K562 (cell line): ENCODE measurements around the gene HEMK1.

Experiments
- CREB1 ChIP-seq, 2 experiments: sonication (generic) in 1 of 2; formaldehyde crosslinking in 1 of 2; IDR thresholded peaks; 2 replicates each; pipeline versions ENCODE4 v1.6.1 to v1.8.0; 2012 to 2022; ENCODE audit warnings: inconsistent platforms in 1 of 2, mild to moderate bottlenecking in 1 of 2, missing genetic modification reagents in 1 of 2, moderate library complexity in 1 of 2
- EP300 ChIP-seq: IDR thresholded peaks from 2 replicates; pipeline ENCODE4 v1.6.1; 2012; ENCODE audit warnings: low read length, improper control_type of control experiment
- ESRRA ChIP-seq: fragments of 450-650 bp; IDR thresholded peaks from 2 replicates; pipeline ENCODE4 v1.6.1; 2014; ENCODE audit warnings: low read depth, mild to moderate bottlenecking, moderate library complexity, borderline replicate concordance
- KLF6 ChIP-seq: fragments of 250-450 bp; sonication (Bioruptor Pico); IDR thresholded peaks from 2 replicates; pipeline ENCODE4 v1.4.0; 2020; ENCODE audit warnings: mild to moderate bottlenecking, moderate library complexity, borderline replicate concordance
- PCBP2 ChIP-seq: fragments of 200-400 bp; formaldehyde crosslinking; IDR thresholded peaks from 2 replicates; pipeline ENCODE4 v1.6.1; 2018; ENCODE audit warnings: low read length, low read depth, mild to moderate bottlenecking, moderate library complexity; ENCODE audit not compliant: poor library complexity, severe bottlenecking
- POLR2A ChIP-seq: fragments of 450-650 bp; conservative IDR thresholded peaks from 2 replicates; pipeline ENCODE4 v1.6.1; 2016
- POLR2AphosphoS2 ChIP-seq: IDR thresholded peaks from 2 replicates; pipeline ENCODE4 v1.6.1; 2012; ENCODE audit warnings: low read length, improper control_type of control experiment
- RFX1 ChIP-seq: fragments of 450-650 bp; IDR thresholded peaks from 2 replicates; pipeline ENCODE4 v1.6.1; 2016; ENCODE audit warnings: mild to moderate bottlenecking, moderate library complexity
- RFX5 ChIP-seq: IDR thresholded peaks from 2 replicates; pipeline ENCODE4 v1.6.1; 2011; ENCODE audit warnings: low read depth, mild to moderate bottlenecking, improper control_type of control experiment, low read length
- TCF7L2 ChIP-seq: fragments of 150-350 bp; IDR thresholded peaks from 2 replicates; pipeline ENCODE4 v1.6.1; 2016; ENCODE audit warnings: low read depth, mild to moderate bottlenecking, low read length, moderate library complexity
- THAP7 ChIP-seq: fragments of 250-450 bp; sonication (Bioruptor Pico); IDR thresholded peaks from 2 replicates; pipeline ENCODE4 v1.5.0; 2021
- USF2 ChIP-seq: sonication (generic); formaldehyde crosslinking; IDR thresholded peaks from 2 replicates; pipeline ENCODE4 v1.5.0; 2020; ENCODE audit warnings: missing genetic modification reagents
- YY1 ChIP-seq, 3 experiments: IDR thresholded peaks; 2 replicates each; pipeline ENCODE4 v1.6.1; 2011; ENCODE audit warnings: low read length in 2 of 3, mild to moderate bottlenecking in 2 of 3, moderate library complexity in 2 of 3, borderline replicate concordance in 1 of 3, control low read depth in 1 of 3, low read depth in 1 of 3; ENCODE audit not compliant: insufficient read depth in 3 of 3, insufficient replicate concordance in 2 of 3, control insufficient read depth in 1 of 3, insufficient read length in 1 of 3; ENCODE audit errors: extremely low read depth in 1 of 3
- ZBTB33 ChIP-seq: sonication (generic); formaldehyde crosslinking; IDR thresholded peaks from 2 replicates; pipeline ENCODE4 v1.8.1; 2023; ENCODE audit warnings: mild to moderate bottlenecking, missing genetic modification reagents

GRCh38 chr3:50639055-50639494, 69.8 kb downstream of the HEMK1 start:
- TF ChIP-seq THAP7 (CRISPR knock-in tag) = no peak
- TF ChIP-seq EP300 = no peak
- TF ChIP-seq PCBP2 = no peak
- TF ChIP-seq RFX1 = no peak
- no peak for TF ChIP-seq ESRRA
- no peak for TF ChIP-seq POLR2A
- TF ChIP-seq USF2 = no peak
- TF ChIP-seq YY1 (IDR thresholded peaks at IDR 0.05; ENCODE audit: borderline replicate concordance in 1 of 3, control insufficient read depth in 1 of 3, extremely low read depth in 1 of 3, insufficient read depth in 3 of 3, insufficient read length in 1 of 3, insufficient replicate concordance in 2 of 3, low read depth in 1 of 3, low read length in 2 of 3) = no peak
- no peak for TF ChIP-seq RFX5
- TF ChIP-seq KLF6 (CRISPR knock-in tag) = no peak
- TF ChIP-seq ZBTB33 = no peak
- TF ChIP-seq POLR2AphosphoS2 = no peak
- TF ChIP-seq CREB1 (IDR thresholded peaks at IDR 0.05) = no peak
- TF ChIP-seq CREB1 (CRISPR knock-in tag; IDR thresholded peaks at IDR 0.05) = no peak
- no peak for TF ChIP-seq TCF7L2
